ENCODE data around the gene PTPRJ. TPM values are rescaled to one million over a fixed set of nuclear protein-coding genes. Genes with fewer than 3 reads are reported as not detected.

The PTPRJ gene
- total RNA-seq, 1 experiment from 2014 or later, result 11.0 TPM

DNA sequence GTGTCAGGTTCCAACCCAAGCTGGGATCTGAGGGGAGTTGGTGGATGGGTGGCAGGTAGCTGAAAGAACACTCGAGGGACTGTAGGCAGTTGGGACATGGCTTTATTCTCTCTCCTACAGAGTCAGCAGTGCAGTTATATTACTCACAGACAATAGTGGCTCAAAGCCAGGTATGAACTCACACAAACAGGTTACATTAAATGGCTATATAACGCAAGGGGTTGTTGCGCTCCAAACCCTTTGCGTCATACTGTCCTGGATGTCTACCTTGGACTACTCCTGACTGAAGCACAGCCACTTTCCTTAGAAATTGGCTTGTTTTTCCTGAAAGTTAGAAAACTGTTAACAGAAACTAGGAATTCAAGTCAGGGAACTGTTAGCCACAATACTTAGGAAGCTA lies 169.9 kb downstream of the PTPRJ start:
- H3K4me1 ChIP-seq, result no peaks in the 10 kb centered on the region
- Mint-ChIP-seq H3K4me3 (ENCODE audit: unreplicated experiment) (no peak overlapping the region), H3K4me1 (ENCODE audit: low read depth, unreplicated experiment) (no peaks in the 10 kb centered on the region), H3K36me3 (ENCODE audit: insufficient read depth, unreplicated experiment) (no peaks in the 10 kb centered on the region), H3K9me3 (ENCODE audit: unreplicated experiment) (no peaks in the 10 kb centered on the region), H3K27ac (ENCODE audit: unreplicated experiment) (no peak overlapping the region), H3K27me3 (ENCODE audit: insufficient read depth, unreplicated experiment) (no peaks in the 10 kb centered on the region)
- intact Hi-C loops (cut with micrococcal nuclease; ENCODE audit: unreplicated experiment), result no loop called here
- BruUV-seq (replicated peaks), result no TSS peak
- H3K27me3 ChIP-seq (replicated peaks; ENCODE audit: control insufficient read depth, insufficient read depth, low read length), result no peaks in the 10 kb centered on the region
- no peak for TF ChIP-seq CTCF (IDR thresholded peaks at IDR 0.05; ENCODE audit: insufficient read depth in 1 of 2, low read depth in 1 of 2, low read length in 1 of 2, severe bottlenecking in 1 of 2, unreplicated experiment in 1 of 2)
- ChIA-PET POLR2A (no interaction called here), CTCF (no interaction called here)
- 0 out of 2 replicates have a peak, but pooled peaks cover 1% of the 10 kb centered on the region for H3K36me3 ChIP-seq (ENCODE audit: control insufficient read depth, insufficient read depth, low read length)
- H3K4me3 ChIP-seq (ENCODE audit: low read depth, low read length), result no peak overlapping the region
- H3K9me3 ChIP-seq, result peaks cover 4% of the 10 kb centered on the region; the same call in 1 of the 2 replicates
- no peak for DNase-seq

- Mint-ChIP-seq H3K27ac (ENCODE audit: unreplicated experiment) (no peak overlapping the region), H3K4me1 (ENCODE audit: low read depth, unreplicated experiment) (no peaks in the 10 kb centered on the region), H3K36me3 (ENCODE audit: insufficient read depth, unreplicated experiment) (no peaks in the 10 kb centered on the region), H3K4me3 (ENCODE audit: unreplicated experiment) (no peak overlapping the region), H3K9me3 (ENCODE audit: unreplicated experiment) (no peaks in the 10 kb centered on the region), H3K27me3 (ENCODE audit: insufficient read depth, unreplicated experiment) (no peaks in the 10 kb centered on the region)
- peaks cover 4% of the 10 kb centered on the region; the same call in 1 of the 2 replicates for H3K9me3 ChIP-seq
- ChIA-PET CTCF (no interaction called here), POLR2A (no interaction called here)
- no peak for TF ChIP-seq CTCF (IDR thresholded peaks at IDR 0.05; ENCODE audit: insufficient read depth in 1 of 2, low read depth in 1 of 2, low read length in 1 of 2, severe bottlenecking in 1 of 2, unreplicated experiment in 1 of 2)
- no peak for DNase-seq
- H3K4me3 ChIP-seq (ENCODE audit: low read depth, low read length), result no peak overlapping the region
- H3K4me1 ChIP-seq, result no peaks in the 10 kb centered on the region
- H3K36me3 ChIP-seq (ENCODE audit: control insufficient read depth, insufficient read depth, low read length), result 0 out of 2 replicates have a peak, but pooled peaks cover 1% of the 10 kb centered on the region
- no peaks in the 10 kb centered on the region for H3K27me3 ChIP-seq (replicated peaks; ENCODE audit: control insufficient read depth, insufficient read depth, low read length)
- no TSS peak for BruUV-seq (replicated peaks)
- intact Hi-C loops (cut with micrococcal nuclease; ENCODE audit: unreplicated experiment), result no loop called here
Observed at GRCh38 chr11:48154151-48154550, 173.8 kb downstream of the PTPRJ start.

DNA sequence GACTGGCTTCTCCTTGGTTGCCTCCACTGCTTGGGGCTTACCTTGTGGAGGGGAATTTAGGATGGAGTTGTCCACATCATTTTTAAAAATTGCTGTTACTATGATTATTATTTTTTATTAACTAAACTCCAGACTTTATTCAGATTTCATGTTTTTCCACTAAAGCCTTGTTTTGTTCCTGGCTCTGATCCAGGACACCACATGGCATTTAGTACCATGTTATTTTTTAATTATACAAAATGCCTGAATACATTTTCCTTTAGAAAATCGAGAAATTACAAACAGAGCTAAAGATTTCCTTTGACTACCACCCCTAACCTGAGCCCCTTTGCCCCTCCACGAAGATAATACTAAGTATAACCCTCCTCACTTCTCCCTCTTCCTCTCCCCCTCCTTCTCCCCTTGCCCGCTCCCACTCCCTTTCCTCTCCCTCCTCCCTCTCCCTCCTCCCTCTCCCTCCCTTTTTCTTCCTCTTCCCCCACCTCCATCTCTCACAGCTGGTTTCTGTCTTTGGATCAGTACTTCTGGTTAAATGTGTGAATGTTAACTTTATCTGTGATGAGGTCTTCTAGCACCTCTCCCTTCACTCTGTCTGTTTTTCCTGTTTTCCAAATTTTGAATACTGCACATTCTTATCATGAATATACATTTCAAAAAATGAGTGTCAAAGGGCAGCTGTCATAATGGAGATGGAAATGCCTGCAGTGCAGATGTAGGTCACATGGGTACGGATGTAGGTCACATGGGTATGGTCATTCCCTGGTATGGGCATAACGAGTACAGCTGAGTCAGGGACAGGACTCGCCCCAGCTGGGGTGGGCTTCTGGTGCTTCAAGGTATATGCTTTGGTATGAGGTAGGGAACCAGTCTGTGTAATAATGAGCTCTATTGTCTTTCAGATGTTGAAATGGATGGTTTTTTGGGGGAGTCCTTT lies 181.9 kb downstream of the PTPRJ start:
- no peak overlapping the region for H3K4me3 Mint-ChIP-seq (ENCODE audit: unreplicated experiment)
- H3K36me3 Mint-ChIP-seq (ENCODE audit: insufficient read depth, unreplicated experiment), result no peaks in the 10 kb centered on the region
- ChIA-PET CTCF (no interaction called here), POLR2A (no interaction called here)
- BruUV-seq (replicated peaks), result no TSS peak
- no peaks in the 10 kb centered on the region for H3K4me1 Mint-ChIP-seq (ENCODE audit: low read depth, unreplicated experiment)
- Histone ChIP-seq H3K4me3 (ENCODE audit: low read depth, low read length) (no peak overlapping the region), H3K27me3 (replicated peaks; ENCODE audit: control insufficient read depth, insufficient read depth, low read length) (no peaks in the 10 kb centered on the region), H3K4me1 (peaks cover 9% of the 10 kb centered on the region; the same call in 1 of the 2 replicates), H3K36me3 (ENCODE audit: control insufficient read depth, insufficient read depth, low read length) (no peaks in the 10 kb centered on the region), H3K9me3 (no peaks in the 10 kb centered on the region)
- H3K9me3 Mint-ChIP-seq (ENCODE audit: unreplicated experiment), result no peaks in the 10 kb centered on the region
- DNase-seq, result no peak
- H3K27ac Mint-ChIP-seq (ENCODE audit: unreplicated experiment), result no peak overlapping the region
- TF ChIP-seq CTCF (IDR thresholded peaks at IDR 0.05; ENCODE audit: insufficient read depth in 1 of 2, low read depth in 1 of 2, low read length in 1 of 2, severe bottlenecking in 1 of 2, unreplicated experiment in 1 of 2), result no peak
- H3K27me3 Mint-ChIP-seq (ENCODE audit: insufficient read depth, unreplicated experiment), result no peaks in the 10 kb centered on the region
- intact Hi-C loops (cut with micrococcal nuclease; ENCODE audit: unreplicated experiment), result no loop called here

Data from Caco-2 (cell line).